DLD1 (cell line): ENCODE measurements around the gene EXOC7.
"Not testable (repeated sequence)": the region's sequence is repeated elsewhere in the genome, so short reads cannot be mapped to it uniquely, and the experiment has no call there.

Experiments
- in situ Hi-C: cut with HindIII; loops from 2 replicates; pipeline ENCODE4 v1.10.0; 2017; ENCODE audit warnings: low sequenced_read_pairs

The EXOC7 gene

DNA sequence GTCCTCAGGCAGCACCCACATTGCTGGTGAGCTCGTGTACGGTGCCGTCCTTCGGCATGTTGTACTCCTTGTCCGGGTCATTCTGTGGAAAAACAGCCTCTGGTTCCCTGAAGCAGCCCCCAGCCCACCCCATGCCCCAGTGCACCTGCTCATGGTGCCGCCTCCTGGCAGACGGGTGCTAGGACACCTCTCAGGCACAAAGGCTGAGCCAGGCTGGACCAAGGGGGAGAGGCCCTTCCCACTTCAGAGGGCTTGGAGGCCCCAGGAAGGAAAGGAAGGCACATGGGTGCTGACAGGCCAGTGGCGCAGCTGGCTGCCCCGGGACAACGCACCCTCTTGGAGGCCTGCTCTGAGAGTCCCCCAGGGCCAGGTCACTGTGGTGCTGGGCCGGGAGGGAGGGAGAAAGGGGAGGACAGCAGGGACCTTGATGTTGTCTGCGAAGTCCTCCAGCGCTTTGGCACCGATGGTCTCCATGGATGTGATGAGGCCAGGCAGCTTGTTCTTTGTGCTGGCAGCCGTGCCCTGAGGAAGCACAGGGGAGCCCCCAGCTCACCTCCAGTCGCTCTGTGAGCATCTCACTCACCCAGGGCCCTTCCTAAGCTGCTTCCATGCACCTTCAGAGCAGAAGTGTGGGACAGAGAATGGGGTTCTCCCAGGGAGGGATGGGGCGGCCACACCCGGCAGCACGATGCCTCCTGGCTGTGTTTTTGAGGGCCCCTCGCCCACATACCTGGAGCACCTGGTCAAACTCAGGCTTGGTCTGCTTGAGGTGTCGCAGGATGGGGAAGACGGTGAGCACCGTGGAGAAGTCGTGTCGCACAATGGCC, 15.3 kb downstream of the EXOC7 start:
- in situ Hi-C loops, result no loop called here

GRCh38 chr17:76087531-76087930, 16.1 kb downstream of the EXOC7 start:
- in situ Hi-C loops, result no loop called here

GRCh38 chr17:76086384-76086783, 17.2 kb downstream of the EXOC7 start:
- in situ Hi-C loops, result no loop called here

DNA sequence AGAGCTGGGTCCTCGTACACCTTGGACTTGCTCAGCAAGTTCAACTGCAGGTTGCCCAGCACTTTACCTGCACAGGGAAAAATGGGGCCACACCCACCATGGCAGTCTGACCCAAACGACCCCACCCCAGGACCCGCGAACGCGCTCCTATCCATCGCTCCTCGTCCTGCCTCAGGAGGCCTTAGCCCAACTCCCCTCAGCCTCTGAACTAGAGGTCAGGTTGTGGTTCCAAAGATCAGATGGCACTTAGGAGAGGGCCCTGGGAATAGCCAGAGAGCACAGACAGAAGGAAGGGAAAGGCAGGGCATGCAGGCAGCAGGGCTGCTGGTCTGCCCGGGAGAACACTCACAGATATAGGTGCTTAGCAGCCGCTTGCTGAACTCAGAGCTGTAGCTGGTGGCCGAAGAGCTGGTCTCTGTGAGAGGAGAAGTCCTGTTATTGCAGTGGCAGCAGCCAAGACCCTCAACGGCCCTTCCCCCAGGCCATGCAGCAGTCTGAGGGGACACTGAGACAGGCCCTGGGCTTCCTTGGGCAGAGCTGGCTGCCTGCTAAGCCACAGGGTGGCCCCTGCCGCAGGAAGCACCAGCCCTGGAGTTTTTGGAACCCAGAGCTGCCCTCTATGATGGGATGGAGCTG, 17.7 kb downstream of the EXOC7 start:
- in situ Hi-C loops, result no loop called here

GRCh38 chr17:76085066-76085730, 18.4 kb downstream of the EXOC7 start:
- in situ Hi-C loops, result no loop called here

GRCh38 chr17:76083536-76084182, 19.9 kb downstream of the EXOC7 start:
- in situ Hi-C loops, result no loop called here

- in situ Hi-C loops, result no loop called here
Measured at GRCh38 chr17:76082326-76083251, 21.0 kb downstream of the EXOC7 start.

GRCh38 chr17:76081295-76082210, 22.0 kb downstream of the EXOC7 start:
- in situ Hi-C loops, result no loop called here

GRCh38 chr17:76080768-76081287, 22.8 kb downstream of the EXOC7 start:
- in situ Hi-C loops, result no loop called here

GRCh38 chr17:76079956-76080767, 23.4 kb downstream of the EXOC7 start:
- in situ Hi-C loops, result no loop called here

DNA sequence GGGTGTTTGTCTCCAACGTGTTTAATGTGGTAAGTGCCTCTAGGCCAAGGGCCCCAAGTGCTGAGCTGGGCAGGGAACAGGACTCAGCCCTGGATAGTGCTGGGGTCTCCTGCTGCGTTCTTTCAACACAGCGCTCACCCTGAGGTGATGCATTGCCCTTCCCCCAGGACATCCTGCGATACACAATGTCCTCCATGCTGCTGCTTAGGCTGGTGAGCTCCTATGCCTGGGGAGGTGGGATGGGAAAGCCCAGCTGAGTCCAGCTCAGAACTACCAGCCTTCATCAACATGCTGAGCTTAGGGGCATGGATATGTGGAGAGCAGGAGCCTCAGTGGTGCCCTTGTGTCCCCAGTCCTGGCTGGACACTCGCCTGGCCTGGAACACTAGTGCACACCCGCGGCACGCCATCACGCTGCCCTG, 24.0 kb downstream of the EXOC7 start:
- in situ Hi-C loops, result no loop called here

DNA sequence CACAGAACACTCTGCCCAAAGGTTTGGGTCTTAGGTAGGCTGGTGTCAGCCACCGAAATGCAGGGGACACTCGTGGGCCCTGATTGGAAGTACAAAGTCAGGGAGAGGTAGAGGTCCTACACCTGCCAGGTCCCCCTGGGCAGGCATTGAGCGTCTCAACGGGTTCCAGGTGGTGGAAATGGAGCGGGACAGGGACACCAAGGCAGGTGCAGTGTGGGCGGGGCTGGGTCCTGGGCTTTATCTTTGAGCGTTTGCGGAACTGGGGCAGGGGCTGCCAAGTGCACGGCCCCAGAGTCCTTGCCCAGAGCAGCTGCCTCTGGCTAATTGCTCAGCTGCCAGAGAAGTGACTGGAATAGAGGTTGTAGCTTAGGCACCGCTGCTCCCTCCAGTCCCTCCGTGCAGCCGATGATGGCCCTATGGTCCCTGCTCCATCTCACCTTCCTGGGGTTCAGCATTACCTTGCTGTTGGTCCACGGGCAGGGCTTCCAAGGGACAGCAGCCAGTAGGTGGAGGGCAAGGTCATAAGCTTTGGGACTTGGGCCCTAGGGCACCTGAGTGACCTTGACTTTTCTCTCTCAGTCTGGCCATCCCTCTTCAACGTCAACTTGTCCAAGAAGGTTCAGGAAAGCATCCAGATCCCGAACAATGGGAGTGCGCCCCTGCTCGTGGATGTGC, 24.6 kb downstream of the EXOC7 start, which contains the start of gene ZACN:
Gene ZACN, plus strand, starts transcription at position 323 of the 675 bp plus-strand sequence. Its CDS starts 83 bp downstream, at position 406.
- in situ Hi-C loops, result no loop called here

DNA sequence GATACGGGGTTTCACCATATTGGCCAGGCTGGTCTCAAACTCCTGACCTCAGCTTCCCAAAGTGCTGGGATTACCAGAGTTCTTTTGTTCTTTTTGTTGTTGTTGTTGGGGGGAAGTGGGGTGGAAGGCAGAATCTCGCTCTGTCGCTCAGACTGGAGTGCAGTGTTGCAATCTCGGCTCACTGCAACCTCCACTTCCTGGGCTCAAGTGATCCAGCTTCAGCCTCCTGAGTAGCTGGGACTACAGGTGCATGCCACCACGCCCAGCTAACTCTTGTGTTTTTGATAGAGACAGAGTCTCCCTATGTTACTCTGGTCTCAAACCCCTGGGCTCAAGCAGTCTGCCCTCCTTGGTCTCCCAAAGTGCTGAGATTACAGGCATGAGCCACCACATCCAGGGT, 25.2 kb downstream of the EXOC7 start:
- in situ Hi-C loops, result not testable (repeated sequence)

GRCh38 chr17:76077584-76078110, 25.9 kb downstream of the EXOC7 start:
- in situ Hi-C loops, result no loop called here

DNA sequence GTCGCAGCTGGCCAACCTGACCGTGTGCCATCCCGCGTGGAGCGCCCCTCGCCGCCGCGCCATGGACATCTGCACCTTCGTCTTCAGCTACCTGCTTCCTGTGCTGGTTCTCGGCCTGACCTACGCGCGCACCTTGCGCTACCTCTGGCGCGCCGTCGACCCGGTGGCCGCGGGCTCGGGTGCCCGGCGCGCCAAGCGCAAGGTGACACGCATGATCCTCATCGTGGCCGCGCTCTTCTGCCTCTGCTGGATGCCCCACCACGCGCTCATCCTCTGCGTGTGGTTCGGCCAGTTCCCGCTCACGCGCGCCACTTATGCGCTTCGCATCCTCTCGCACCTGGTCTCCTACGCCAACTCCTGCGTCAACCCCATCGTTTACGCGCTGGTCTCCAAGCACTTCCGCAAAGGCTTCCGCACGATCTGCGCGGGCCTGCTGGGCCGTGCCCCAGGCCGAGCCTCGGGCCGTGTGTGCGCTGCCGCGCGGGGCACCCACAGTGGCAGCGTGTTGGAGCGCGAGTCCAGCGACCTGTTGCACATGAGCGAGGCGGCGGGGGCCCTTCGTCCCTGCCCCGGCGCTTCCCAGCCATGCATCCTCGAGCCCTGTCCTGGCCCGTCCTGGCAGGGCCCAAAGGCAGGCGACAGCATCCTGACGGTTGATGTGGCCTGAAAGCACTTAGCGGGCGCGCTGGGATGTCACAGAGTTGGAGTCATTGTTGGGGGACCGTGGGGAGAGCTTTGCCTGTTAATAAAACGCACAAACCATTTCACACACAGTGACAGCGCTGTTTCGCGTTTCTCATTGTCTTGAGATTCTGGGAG, 26.6 kb downstream of the EXOC7 start:
- in situ Hi-C loops, result no loop called here

GRCh38 chr17:76076146-76076764, 27.3 kb downstream of the EXOC7 start:
- in situ Hi-C loops, result no loop called here
